Liver (tissue), 9 donors: ENCODE measurements around the gene LHPP. TPM values are rescaled to one million over a fixed set of nuclear protein-coding genes. Genes with fewer than 3 reads are reported as not detected.

Experiments
- DNase-seq: peaks from one replicate; pipeline ENCODE4 v3.0.0-alpha.2; 2017; ENCODE audit warnings: low spot score
- H3K27ac ChIP-seq, 2 donors: one replicate each; pipeline ENCODE4 v1.7.0; 2013; ENCODE audit warnings: inconsistent platforms in 2 of 2, low read length in 2 of 2, control low read depth in 1 of 2, low read depth in 1 of 2, mild to moderate bottlenecking in 1 of 2
- H3K27me3 ChIP-seq, 4 donors: one replicate each; pipeline versions ENCODE4 v1.6.1 to v1.7.0; 2013; ENCODE audit warnings: low read length in 3 of 4, inconsistent platforms in 1 of 4, mild to moderate bottlenecking in 1 of 4, moderate library complexity in 1 of 4; ENCODE audit not compliant: control insufficient read depth in 4 of 4, insufficient read depth in 4 of 4
- H3K36me3 ChIP-seq, 4 donors: one replicate each; pipeline versions ENCODE4 v1.6.1 to v1.7.0; 2013; ENCODE audit warnings: low read length in 3 of 4, mild to moderate bottlenecking in 3 of 4, low read depth in 1 of 4, moderate library complexity in 1 of 4; ENCODE audit not compliant: control insufficient read depth in 4 of 4, insufficient read depth in 3 of 4
- H3K4me1 ChIP-seq, 4 donors: one replicate each; pipeline versions ENCODE4 v1.6.1 to v1.7.0; 2013; ENCODE audit warnings: low read length in 3 of 4, mild to moderate bottlenecking in 3 of 4, moderate library complexity in 1 of 4; ENCODE audit not compliant: control insufficient read depth in 4 of 4, insufficient read depth in 4 of 4
- H3K4me3 ChIP-seq, 3 donors: one replicate each; pipeline versions ENCODE4 v1.6.1 to v1.7.0; 2013; ENCODE audit warnings: low read length in 3 of 3, control low read depth in 1 of 3, low read depth in 1 of 3, mild to moderate bottlenecking in 1 of 3
- H3K9ac ChIP-seq, 2 donors: one replicate each; pipeline ENCODE4 v1.7.0; 2013; ENCODE audit warnings: low read length in 2 of 2, mild to moderate bottlenecking in 2 of 2, moderate library complexity in 2 of 2, control low read depth in 1 of 2, low read depth in 1 of 2
- H3K9me3 ChIP-seq, 4 donors: one replicate each; pipeline versions ENCODE4 v1.6.1 to v1.7.0; 2013; ENCODE audit warnings: low read length in 3 of 4; ENCODE audit not compliant: control insufficient read depth in 4 of 4
- CTCF ChIP-seq: fragments of 150-350 bp; IDR thresholded peaks from 2 replicates; pipeline ENCODE4 v1.5.1; 2017; ENCODE audit warnings: improper control_type of control experiment, low read depth, low read length; ENCODE audit not compliant: missing input control
- FOXA1 ChIP-seq: IDR thresholded peaks from 2 replicates; pipeline ENCODE4 v1.6.1; 2016; ENCODE audit warnings: antibody characterized with exemption
- FOXA2 ChIP-seq: IDR thresholded peaks from 2 replicates; pipeline ENCODE4 v1.6.1; 2016; ENCODE audit warnings: antibody characterized with exemption
- GABPA ChIP-seq, 2 donors: IDR thresholded peaks in 1 of 2; conservative IDR thresholded peaks in 1 of 2; 2 replicates each; pipeline ENCODE4 v1.6.1; 2016; ENCODE audit warnings: antibody characterized with exemption in 2 of 2, mild to moderate bottlenecking in 1 of 2, moderate library complexity in 1 of 2
- HNF4A ChIP-seq, 2 donors: conservative IDR thresholded peaks; 2 replicates each; pipeline ENCODE4 v1.6.1; 2016; ENCODE audit warnings: antibody characterized with exemption in 2 of 2, mild to moderate bottlenecking in 2 of 2
- HNF4G ChIP-seq: IDR thresholded peaks from 2 replicates; pipeline ENCODE4 v1.6.1; 2016; ENCODE audit warnings: antibody characterized with exemption
- JUND ChIP-seq, 2 donors: IDR thresholded peaks; 2 replicates each; pipeline ENCODE4 v1.6.1; 2016; ENCODE audit warnings: antibody characterized with exemption in 2 of 2
- NR2F2 ChIP-seq: IDR thresholded peaks from 2 replicates; pipeline ENCODE4 v1.6.1; 2016; ENCODE audit warnings: antibody characterized with exemption
- RAD21 ChIP-seq, 2 donors: IDR thresholded peaks; 2 replicates each; pipeline ENCODE4 v1.6.1; 2016; ENCODE audit warnings: antibody characterized with exemption in 2 of 2, mild to moderate bottlenecking in 2 of 2
- RXRA ChIP-seq, 2 donors: IDR thresholded peaks; 2 replicates each; pipeline ENCODE4 v1.6.1; 2017 to 2018; ENCODE audit warnings: antibody characterized with exemption in 2 of 2, mild to moderate bottlenecking in 1 of 2
- SP1 ChIP-seq: IDR thresholded peaks from 2 replicates; pipeline ENCODE4 v1.6.1; 2018; ENCODE audit warnings: antibody characterized with exemption, mild to moderate bottlenecking
- YY1 ChIP-seq: IDR thresholded peaks from 2 replicates; pipeline ENCODE4 v1.6.1; 2016; ENCODE audit warnings: antibody characterized with exemption, mild to moderate bottlenecking
- ZBTB33 ChIP-seq: IDR thresholded peaks from 2 replicates; pipeline ENCODE4 v1.6.1; 2016; ENCODE audit warnings: antibody characterized with exemption
- WGBS: extraction: QIAGEN DNeasy Blood & Tissue Kit; methylation state at CpG from one replicate; pipeline ENCODE4 v1.1.7; 2013; 5-methylcytosine and 5-hydroxymethylcytosine counted together
- polyA plus RNA-seq, 2 donors: library from polyadenylated mRNA; stranded (reverse) in 1 of 2; unstranded in 1 of 2; fragments of 200-250 nt in 1 of 2; fragments of >200 nt in 1 of 2; fragmentation: Nextera tagmentation in 1 of 2; extraction: Ambion mirVana in 1 of 2; gene quantifications; one replicate each; pipeline versions ENCODE4 v1.2.1 to v1.2.3, GENCODE V29; 2013 to 2015
- total RNA-seq, 2 donors: library from RNA; depleted of rRNA; stranded (reverse); fragments of >200 nt; gene quantifications; one replicate each; pipeline ENCODE4 v1.2.3, GENCODE V29; 2014
- TF ChIP-seq, protein P1 (sequence below): IDR thresholded peaks from 2 replicates; pipeline ENCODE4 v1.6.1; 2016; ENCODE audit warnings: antibody characterized with exemption
- donor health status: healthy.
- donor health status: healthy.
- donor health status: healthy.
- donor health status: healthy.
- donor health status: healthy.

The LHPP gene
- total and polyA plus RNA-seq, 4 donors = 15.9 to 39.9 (median 26.2) TPM

- Histone ChIP-seq H3K9ac (no peak overlapping the region), H3K4me3 (no peak overlapping the region), H3K4me1 (peaks cover 0 to 7% (median 0%) of the 10 kb centered on the region in 4 donors), H3K27me3 (no peaks in the 10 kb centered on the region), H3K9me3 (no peaks in the 10 kb centered on the region), H3K27ac (no peak overlapping the region), H3K36me3 (no peaks in the 10 kb centered on the region)
- DNase-seq = no peak
- no peak for TF ChIP-seq ZBTB33
- TF ChIP-seq FOXA1 = no peak
- TF ChIP-seq YY1 = no peak
- TF ChIP-seq SP1 = no peak
- TF ChIP-seq CTCF = no peak
- no peak for TF ChIP-seq RXRA (IDR thresholded peaks at IDR 0.05)
- TF ChIP-seq, protein P1, sequence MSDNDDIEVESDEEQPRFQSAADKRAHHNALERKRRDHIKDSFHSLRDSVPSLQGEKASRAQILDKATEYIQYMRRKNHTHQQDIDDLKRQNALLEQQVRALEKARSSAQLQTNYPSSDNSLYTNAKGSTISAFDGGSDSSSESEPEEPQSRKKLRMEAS = no peak
- TF ChIP-seq NR2F2 = no peak
- TF ChIP-seq RAD21 (IDR thresholded peaks at IDR 0.05) = no peak
- no peak for TF ChIP-seq HNF4A (conservative IDR thresholded peaks at IDR 0.05)
- no peak for TF ChIP-seq HNF4G
- TF ChIP-seq JUND (IDR thresholded peaks at IDR 0.05) = no peak
- no peak for TF ChIP-seq FOXA2
- TF ChIP-seq GABPA (IDR thresholded peaks at IDR 0.05 in 1 of 2, conservative IDR thresholded peaks at IDR 0.05 in 1 of 2) = no peak
- 96% methylated on average over 13 of the region's 13 CpGs for WGBS
Measured at GRCh38 chr10:124598773-124599587, 137.4 kb downstream of the LHPP start.

- TF ChIP-seq FOXA2 (no peak), YY1 (no peak), RXRA (IDR thresholded peaks at IDR 0.05) (no peak)
- 96% methylated on average over 7 of the region's 7 CpGs for WGBS
- no peaks in the 10 kb centered on the region for H3K36me3 ChIP-seq
- peaks cover 0 to 7% (median 0%) of the 10 kb centered on the region in 4 donors for H3K4me1 ChIP-seq
- no peak overlapping the region for H3K27ac ChIP-seq
- DNase-seq = no peak
- H3K4me3 ChIP-seq = no peak overlapping the region
- no peaks in the 10 kb centered on the region for H3K27me3 ChIP-seq
- H3K9me3 ChIP-seq = no peaks in the 10 kb centered on the region
- H3K9ac ChIP-seq = no peak overlapping the region
Measured at GRCh38 chr10:124599588-124600050, 138.0 kb downstream of the LHPP start.
